ENCODE results near the gene RETREG3. TPM values are rescaled to one million over a fixed set of nuclear protein-coding genes. Genes with fewer than 3 reads are reported as not detected.

RETREG3 gene
- polyA plus RNA-seq, 1 donor from 2014 or later = 34.6 TPM

DNA sequence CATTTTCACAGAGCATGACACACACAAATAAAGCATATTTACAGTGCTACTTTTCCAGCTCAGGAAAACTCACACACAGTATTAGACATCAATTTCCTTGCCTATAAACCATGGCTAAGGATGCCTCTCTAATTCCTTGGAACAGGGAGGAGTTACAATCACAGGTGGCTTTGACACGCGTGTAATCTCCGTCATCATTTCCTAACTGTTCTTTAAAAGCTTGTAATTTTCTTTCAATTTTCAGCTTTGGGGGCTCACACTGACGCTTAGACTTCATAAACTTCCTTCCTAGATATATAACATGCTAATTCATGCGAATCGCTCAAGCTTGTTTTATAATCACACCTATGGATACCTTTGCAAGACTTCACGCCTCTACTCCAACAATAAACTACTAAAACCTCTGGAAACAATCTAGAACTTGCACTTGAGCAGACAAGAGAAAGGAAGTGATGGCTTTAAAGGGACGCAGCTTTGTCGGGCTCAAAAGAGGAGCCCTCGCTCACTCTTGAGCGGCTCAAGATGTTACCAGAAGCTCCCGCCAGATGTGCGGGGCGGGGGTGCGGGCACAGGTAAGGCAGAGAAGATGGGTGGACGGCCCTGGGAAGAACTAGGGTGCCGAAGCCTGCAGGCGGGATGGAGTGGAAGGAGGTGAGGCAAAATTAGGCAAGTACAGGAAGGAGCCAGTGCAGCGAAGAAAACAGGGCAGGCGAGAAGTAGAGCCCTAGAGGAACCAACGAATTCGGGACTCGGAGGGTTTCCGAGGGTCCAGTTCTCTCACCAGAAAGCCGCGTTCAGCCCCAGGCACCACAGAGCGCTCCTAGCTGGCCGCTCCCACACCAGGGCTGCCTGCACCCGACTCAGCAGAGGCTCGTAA lies 631 bp downstream of the RETREG3 start:
- Histone ChIP-seq H3K36me3 (ENCODE audit: insufficient read depth, low read length) (no peaks in the 10 kb centered on the region), H4K20me1 (ENCODE audit: insufficient read depth) (no peaks in the 10 kb centered on the region), H2AFZ (ENCODE audit: low read depth, low read length) (peak overlapping the region; percentile 58), H3K27ac (ENCODE audit: low read length) (peak overlapping the region; percentile 90), H3K9me2 (ENCODE audit: insufficient read depth, low read length) (no peaks in the 10 kb centered on the region), H3K9ac (ENCODE audit: low read length) (peak overlapping the region; percentile 95), H3F3A (ENCODE audit: insufficient read depth, low read length, poor library complexity, severe bottlenecking) (no peaks in the 10 kb centered on the region), H3K4me2 (ENCODE audit: low read length) (peak overlapping the region; percentile 98), H3K27me3 (ENCODE audit: insufficient read depth, low read depth, low read length) (no peaks in the 10 kb centered on the region), H3K79me2 (replicated peaks; ENCODE audit: insufficient read depth, low read length) (peaks cover 44% of the 10 kb centered on the region), H3K4me3 (ENCODE audit: low read length) (peak overlapping the region; percentile 78), H3K9me3 (ENCODE audit: low read length) (no peaks in the 10 kb centered on the region)
- TF ChIP-seq MXI1 (conservative IDR thresholded peaks at IDR 0.05; ENCODE audit: poor library complexity, severe bottlenecking) = no peak
- peak; percentile 44 for TF ChIP-seq RAD21 (conservative IDR thresholded peaks at IDR 0.05)

DNA sequence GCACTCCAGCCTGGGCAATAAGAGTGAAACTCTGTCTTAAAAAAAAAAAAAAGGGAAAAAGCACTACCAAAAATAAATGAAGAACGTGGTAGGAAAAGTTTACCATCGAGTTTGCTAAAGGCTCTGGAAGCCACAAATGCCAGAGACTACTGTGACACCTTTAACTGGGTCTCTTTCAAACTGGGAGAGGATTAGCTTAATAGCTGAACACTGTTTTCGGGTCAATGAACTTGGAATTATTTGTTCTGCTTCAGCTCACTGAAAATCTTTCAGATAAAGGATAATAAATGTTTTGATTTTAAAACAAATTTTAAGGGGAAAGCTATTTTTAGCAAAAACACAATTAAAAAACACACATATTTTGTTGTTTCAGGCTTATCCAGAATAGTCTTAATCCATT lies 1.4 kb downstream of the RETREG3 start:
- TF ChIP-seq, protein P1, sequence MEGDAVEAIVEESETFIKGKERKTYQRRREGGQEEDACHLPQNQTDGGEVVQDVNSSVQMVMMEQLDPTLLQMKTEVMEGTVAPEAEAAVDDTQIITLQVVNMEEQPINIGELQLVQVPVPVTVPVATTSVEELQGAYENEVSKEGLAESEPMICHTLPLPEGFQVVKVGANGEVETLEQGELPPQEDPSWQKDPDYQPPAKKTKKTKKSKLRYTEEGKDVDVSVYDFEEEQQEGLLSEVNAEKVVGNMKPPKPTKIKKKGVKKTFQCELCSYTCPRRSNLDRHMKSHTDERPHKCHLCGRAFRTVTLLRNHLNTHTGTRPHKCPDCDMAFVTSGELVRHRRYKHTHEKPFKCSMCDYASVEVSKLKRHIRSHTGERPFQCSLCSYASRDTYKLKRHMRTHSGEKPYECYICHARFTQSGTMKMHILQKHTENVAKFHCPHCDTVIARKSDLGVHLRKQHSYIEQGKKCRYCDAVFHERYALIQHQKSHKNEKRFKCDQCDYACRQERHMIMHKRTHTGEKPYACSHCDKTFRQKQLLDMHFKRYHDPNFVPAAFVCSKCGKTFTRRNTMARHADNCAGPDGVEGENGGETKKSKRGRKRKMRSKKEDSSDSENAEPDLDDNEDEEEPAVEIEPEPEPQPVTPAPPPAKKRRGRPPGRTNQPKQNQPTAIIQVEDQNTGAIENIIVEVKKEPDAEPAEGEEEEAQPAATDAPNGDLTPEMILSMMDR (IDR thresholded peaks at IDR 0.05; ENCODE audit: poor library complexity, severe bottlenecking) = no peak
- no peak for TF ChIP-seq TAF1 (IDR thresholded peaks at IDR 0.05; ENCODE audit: low read depth)
- TF ChIP-seq, protein P2, sequence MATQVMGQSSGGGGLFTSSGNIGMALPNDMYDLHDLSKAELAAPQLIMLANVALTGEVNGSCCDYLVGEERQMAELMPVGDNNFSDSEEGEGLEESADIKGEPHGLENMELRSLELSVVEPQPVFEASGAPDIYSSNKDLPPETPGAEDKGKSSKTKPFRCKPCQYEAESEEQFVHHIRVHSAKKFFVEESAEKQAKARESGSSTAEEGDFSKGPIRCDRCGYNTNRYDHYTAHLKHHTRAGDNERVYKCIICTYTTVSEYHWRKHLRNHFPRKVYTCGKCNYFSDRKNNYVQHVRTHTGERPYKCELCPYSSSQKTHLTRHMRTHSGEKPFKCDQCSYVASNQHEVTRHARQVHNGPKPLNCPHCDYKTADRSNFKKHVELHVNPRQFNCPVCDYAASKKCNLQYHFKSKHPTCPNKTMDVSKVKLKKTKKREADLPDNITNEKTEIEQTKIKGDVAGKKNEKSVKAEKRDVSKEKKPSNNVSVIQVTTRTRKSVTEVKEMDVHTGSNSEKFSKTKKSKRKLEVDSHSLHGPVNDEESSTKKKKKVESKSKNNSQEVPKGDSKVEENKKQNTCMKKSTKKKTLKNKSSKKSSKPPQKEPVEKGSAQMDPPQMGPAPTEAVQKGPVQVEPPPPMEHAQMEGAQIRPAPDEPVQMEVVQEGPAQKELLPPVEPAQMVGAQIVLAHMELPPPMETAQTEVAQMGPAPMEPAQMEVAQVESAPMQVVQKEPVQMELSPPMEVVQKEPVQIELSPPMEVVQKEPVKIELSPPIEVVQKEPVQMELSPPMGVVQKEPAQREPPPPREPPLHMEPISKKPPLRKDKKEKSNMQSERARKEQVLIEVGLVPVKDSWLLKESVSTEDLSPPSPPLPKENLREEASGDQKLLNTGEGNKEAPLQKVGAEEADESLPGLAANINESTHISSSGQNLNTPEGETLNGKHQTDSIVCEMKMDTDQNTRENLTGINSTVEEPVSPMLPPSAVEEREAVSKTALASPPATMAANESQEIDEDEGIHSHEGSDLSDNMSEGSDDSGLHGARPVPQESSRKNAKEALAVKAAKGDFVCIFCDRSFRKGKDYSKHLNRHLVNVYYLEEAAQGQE (IDR thresholded peaks at IDR 0.05; ENCODE audit: borderline replicate concordance) = no peak
- no peak for TF ChIP-seq POLR2AphosphoS5 (IDR thresholded peaks at IDR 0.05)
- TF ChIP-seq MXI1 (conservative IDR thresholded peaks at IDR 0.05; ENCODE audit: poor library complexity, severe bottlenecking) = no peak
- TF ChIP-seq EP300 (conservative IDR thresholded peaks at IDR 0.05; ENCODE audit: poor library complexity, severe bottlenecking) = no peak
- TF ChIP-seq SMC3 (conservative IDR thresholded peaks at IDR 0.05; ENCODE audit: poor library complexity) = no peak
- TF ChIP-seq EZH2 (IDR thresholded peaks at IDR 0.05; ENCODE audit: borderline replicate concordance, insufficient read depth, low read length, poor library complexity, severe bottlenecking) = no peak
- TF ChIP-seq RAD21 (conservative IDR thresholded peaks at IDR 0.05) = no peak
- no peaks in the 10 kb centered on the region for H3K9me2 ChIP-seq (ENCODE audit: insufficient read depth, low read length)
- H4K20me1 ChIP-seq (ENCODE audit: insufficient read depth) = no peaks in the 10 kb centered on the region
- H3K79me2 ChIP-seq (replicated peaks; ENCODE audit: insufficient read depth, low read length) = peaks cover 49% of the 10 kb centered on the region
- H3K27me3 ChIP-seq (ENCODE audit: insufficient read depth, low read depth, low read length) = no peaks in the 10 kb centered on the region
- H3K4me3 ChIP-seq (ENCODE audit: low read length) = peak overlapping the region; percentile 78
- peak overlapping the region; percentile 98 for H3K4me2 ChIP-seq (ENCODE audit: low read length)
- H3K36me3 ChIP-seq (ENCODE audit: insufficient read depth, low read length) = no peaks in the 10 kb centered on the region
- peak overlapping the region; percentile 95 for H3K9ac ChIP-seq (ENCODE audit: low read length)
- peak overlapping the region; percentile 90 for H3K27ac ChIP-seq (ENCODE audit: low read length)
- no peaks in the 10 kb centered on the region for H3K9me3 ChIP-seq (ENCODE audit: low read length)
- no peaks in the 10 kb centered on the region for H3F3A ChIP-seq (ENCODE audit: insufficient read depth, low read length, poor library complexity, severe bottlenecking)
- no peak overlapping the region for H2AFZ ChIP-seq (ENCODE audit: low read depth, low read length)

Measured in neural cell (in vitro differentiated cells).